Calu3 (cell line): Measurements from ENCODE around the gene CNNM2. TPM values are rescaled to one million over a fixed set of nuclear protein-coding genes. Genes with fewer than 3 reads are reported as not detected.

Experiments
- BruUV-seq: library from RNA; stranded (reverse); fragments of 400-500 nt; replicated peaks from 2 replicates; lab custom pipeline; 2021; lab: Mats Ljungman, UMichigan
- CTCF ChIA-PET: fragments of 300-600 bp; sonication (Branson Sonifier 250); formaldehyde crosslinking; loops from one replicate; lab custom pipeline; 2022; ENCODE audit warnings: antibody characterized with exemption; lab: Charles Lee
- DNase-seq: peaks from one replicate; pipeline ENCODE4 v3.0.0; 2022
- H3K27ac Mint-ChIP-seq: one replicate; pipeline ENCODE4 v1.8.0; 2022; ENCODE audit warnings: mixed read lengths; ENCODE audit not compliant: unreplicated experiment
- H3K27me3 Mint-ChIP-seq: one replicate; pipeline ENCODE4 v1.8.0; 2022; ENCODE audit warnings: mixed read lengths; ENCODE audit not compliant: unreplicated experiment
- H3K36me3 Mint-ChIP-seq: one replicate; pipeline ENCODE4 v1.8.0; 2022; ENCODE audit warnings: mild to moderate bottlenecking, moderate library complexity, mixed read lengths; ENCODE audit not compliant: insufficient read depth, unreplicated experiment
- H3K4me1 Mint-ChIP-seq: one replicate; pipeline ENCODE4 v1.8.0; 2022; ENCODE audit warnings: mild to moderate bottlenecking, low read depth, mixed read lengths; ENCODE audit not compliant: unreplicated experiment
- H3K4me3 Mint-ChIP-seq: one replicate; pipeline ENCODE4 v1.8.0; 2022; ENCODE audit warnings: mild to moderate bottlenecking, low read depth, moderate library complexity, mixed read lengths; ENCODE audit not compliant: unreplicated experiment
- H3K9me3 Mint-ChIP-seq: one replicate; pipeline ENCODE4 v1.8.0; 2022; ENCODE audit warnings: low read depth, mixed read lengths; ENCODE audit not compliant: unreplicated experiment
- intact Hi-C: fragments of 100-400 bp; cut with micrococcal nuclease; formaldehyde crosslinking; loops from one replicate; pipeline ENCODE4 v1.10.0; 2022; ENCODE audit not compliant: unreplicated experiment
- total RNA-seq: library from RNA; stranded (reverse); gene quantifications from 2 replicates; pipeline ENCODE4 v1.2.3, GENCODE V29; 2022
- TF ChIP-seq, protein P1 (sequence below): fragments of 200-600 bp; IDR thresholded peaks from one replicate; pipeline ENCODE4 v1.8.0; 2022; ENCODE audit warnings: antibody characterized with exemption; ENCODE audit not compliant: unreplicated experiment

The CNNM2 gene
- total RNA-seq, 1 experiment from 2014 or later = 4.2 TPM

DNA sequence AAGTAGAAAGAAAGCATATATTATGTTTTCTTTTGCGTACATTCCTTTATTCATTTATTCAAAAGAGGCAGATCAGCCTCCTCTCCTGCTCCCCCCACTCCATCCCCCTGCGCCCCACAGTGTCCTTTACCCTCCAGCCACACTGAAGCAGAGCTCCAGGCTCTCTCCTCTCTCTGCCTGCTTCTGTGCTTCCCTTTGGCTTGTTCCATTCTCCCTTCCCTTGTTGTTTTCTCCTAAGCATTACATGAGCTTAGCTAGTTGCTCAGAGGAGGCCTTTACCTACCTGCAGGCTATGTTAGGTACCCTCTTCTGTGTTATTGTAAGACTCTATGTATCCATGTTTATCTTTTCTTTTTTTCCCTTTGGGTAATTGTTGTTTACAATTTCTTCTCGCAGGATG, 27.4 kb downstream of the CNNM2 start:
- Mint-ChIP-seq H3K27me3 (no peaks in the 10 kb centered on the region), H3K4me3 (no peak overlapping the region), H3K4me1 (peaks cover 8% of the 10 kb centered on the region), H3K36me3 (no peaks in the 10 kb centered on the region), H3K9me3 (no peaks in the 10 kb centered on the region), H3K27ac (no peak overlapping the region)
- BruUV-seq = no TSS peak
- CTCF ChIA-PET = no interaction called here
- TF ChIP-seq, protein P1, sequence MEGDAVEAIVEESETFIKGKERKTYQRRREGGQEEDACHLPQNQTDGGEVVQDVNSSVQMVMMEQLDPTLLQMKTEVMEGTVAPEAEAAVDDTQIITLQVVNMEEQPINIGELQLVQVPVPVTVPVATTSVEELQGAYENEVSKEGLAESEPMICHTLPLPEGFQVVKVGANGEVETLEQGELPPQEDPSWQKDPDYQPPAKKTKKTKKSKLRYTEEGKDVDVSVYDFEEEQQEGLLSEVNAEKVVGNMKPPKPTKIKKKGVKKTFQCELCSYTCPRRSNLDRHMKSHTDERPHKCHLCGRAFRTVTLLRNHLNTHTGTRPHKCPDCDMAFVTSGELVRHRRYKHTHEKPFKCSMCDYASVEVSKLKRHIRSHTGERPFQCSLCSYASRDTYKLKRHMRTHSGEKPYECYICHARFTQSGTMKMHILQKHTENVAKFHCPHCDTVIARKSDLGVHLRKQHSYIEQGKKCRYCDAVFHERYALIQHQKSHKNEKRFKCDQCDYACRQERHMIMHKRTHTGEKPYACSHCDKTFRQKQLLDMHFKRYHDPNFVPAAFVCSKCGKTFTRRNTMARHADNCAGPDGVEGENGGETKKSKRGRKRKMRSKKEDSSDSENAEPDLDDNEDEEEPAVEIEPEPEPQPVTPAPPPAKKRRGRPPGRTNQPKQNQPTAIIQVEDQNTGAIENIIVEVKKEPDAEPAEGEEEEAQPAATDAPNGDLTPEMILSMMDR = no peak
- no peak for DNase-seq
- intact Hi-C loops = no loop called here

GRCh38 chr10:102945962-102946361, 27.9 kb downstream of the CNNM2 start:
- CTCF ChIA-PET = no interaction called here
- Mint-ChIP-seq H3K36me3 (no peaks in the 10 kb centered on the region), H3K4me1 (peaks cover 8% of the 10 kb centered on the region), H3K27me3 (no peaks in the 10 kb centered on the region), H3K27ac (no peak overlapping the region), H3K4me3 (no peak overlapping the region), H3K9me3 (no peaks in the 10 kb centered on the region)
- no TSS peak for BruUV-seq
- intact Hi-C loops = no loop called here
- TF ChIP-seq, protein P1 = no peak
- DNase-seq = no peak

GRCh38 chr10:102946992-102947391, 28.9 kb downstream of the CNNM2 start:
- Mint-ChIP-seq H3K27me3 (no peaks in the 10 kb centered on the region), H3K4me3 (no peak overlapping the region), H3K27ac (no peak overlapping the region), H3K36me3 (no peaks in the 10 kb centered on the region), H3K4me1 (peaks cover 8% of the 10 kb centered on the region), H3K9me3 (no peaks in the 10 kb centered on the region)
- TF ChIP-seq, protein P1 = no peak
- DNase-seq = no peak
- intact Hi-C loops = no loop called here
- CTCF ChIA-PET = no interaction called here
- BruUV-seq = no TSS peak

DNA sequence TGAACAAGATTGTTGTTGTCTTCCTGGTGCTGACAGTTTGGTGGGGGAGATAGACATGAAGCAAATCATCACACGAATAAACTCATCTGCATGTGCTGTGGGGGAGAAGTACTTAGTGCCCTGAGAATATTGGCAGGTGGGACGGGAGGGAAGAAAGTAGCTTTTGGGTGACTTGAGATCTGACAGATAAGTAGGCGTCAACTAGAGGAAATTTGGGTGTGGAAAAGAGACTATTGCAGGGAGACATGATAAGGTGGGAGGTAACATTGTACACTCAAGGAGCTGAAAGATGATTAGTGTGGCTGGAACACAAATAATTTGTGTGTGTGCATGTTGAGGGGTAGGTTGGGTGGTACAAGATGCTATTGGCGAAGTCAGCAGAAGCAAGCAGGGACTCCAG, 30.1 kb downstream of the CNNM2 start:
- Mint-ChIP-seq H3K4me1 (peaks cover 8% of the 10 kb centered on the region), H3K36me3 (no peaks in the 10 kb centered on the region), H3K9me3 (no peaks in the 10 kb centered on the region), H3K27me3 (no peaks in the 10 kb centered on the region), H3K4me3 (no peak overlapping the region), H3K27ac (no peak overlapping the region)
- DNase-seq = no peak
- BruUV-seq = no TSS peak
- intact Hi-C loops = no loop called here
- TF ChIP-seq, protein P1 = no peak
- CTCF ChIA-PET = no interaction called here
